ENCODE measurements around the gene ANKRD13D.
A peak's percentile ranks its signal among the peaks of the same experiment; 100 is the strongest.
"Not testable (repeated sequence)": the region's sequence is repeated elsewhere in the genome, so short reads cannot be mapped to it uniquely, and the experiment has no call there.

The ANKRD13D gene

DNA sequence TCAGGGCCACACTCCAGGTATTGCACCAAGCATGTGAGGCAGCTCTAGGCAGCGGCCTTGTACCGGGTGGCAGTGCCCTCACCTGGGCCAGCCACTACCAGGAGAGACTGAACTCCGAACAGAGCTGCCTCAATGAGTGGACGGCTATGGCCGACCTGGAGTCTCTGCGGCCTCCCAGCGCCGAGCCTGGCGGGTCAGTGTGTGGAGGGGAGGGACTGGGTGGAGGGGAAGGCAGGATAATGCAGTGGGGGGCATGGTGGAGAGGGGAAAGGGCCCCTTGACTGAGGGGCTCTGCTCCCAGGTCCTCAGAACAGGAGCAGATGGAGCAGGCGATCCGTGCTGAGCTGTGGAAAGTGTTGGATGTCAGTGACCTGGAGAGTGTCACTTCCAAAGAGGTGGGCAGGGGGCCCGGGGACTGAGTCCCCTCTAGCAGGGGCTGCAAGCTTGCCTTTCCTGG is 18.5 kb downstream of the ANKRD13D start:
- DNase-seq = no peak

GRCh38 chr11:67308031-67308866 is 19.1 kb downstream of the ANKRD13D start:
- DNase-seq = no peak

DNA sequence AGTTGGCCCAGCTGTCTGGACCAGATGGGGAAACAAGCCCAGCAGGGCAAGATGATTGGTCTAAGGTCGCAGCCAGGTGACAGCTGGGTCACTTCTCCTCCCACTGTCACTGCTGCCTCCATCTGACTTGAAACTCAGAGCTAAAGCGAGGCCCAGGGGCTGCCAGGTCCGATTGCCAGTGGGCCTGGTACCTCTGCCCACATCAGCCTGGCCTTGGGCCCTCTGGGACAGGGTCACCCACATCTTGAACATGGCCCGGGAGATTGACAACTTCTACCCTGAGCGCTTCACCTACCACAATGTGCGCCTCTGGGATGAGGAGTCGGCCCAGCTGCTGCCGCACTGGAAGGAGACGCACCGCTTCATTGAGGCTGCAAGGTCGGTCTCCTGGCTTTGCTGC is 20.1 kb downstream of the ANKRD13D start:
- DNase-seq = no peak

- no peak for DNase-seq
These were observed 20.6 kb downstream of the ANKRD13D start for GRCh38 chr11:67309661-67310061.

GRCh38 chr11:67310246-67311050 is 21.3 kb downstream of the ANKRD13D start:
- no peak for DNase-seq

DNA sequence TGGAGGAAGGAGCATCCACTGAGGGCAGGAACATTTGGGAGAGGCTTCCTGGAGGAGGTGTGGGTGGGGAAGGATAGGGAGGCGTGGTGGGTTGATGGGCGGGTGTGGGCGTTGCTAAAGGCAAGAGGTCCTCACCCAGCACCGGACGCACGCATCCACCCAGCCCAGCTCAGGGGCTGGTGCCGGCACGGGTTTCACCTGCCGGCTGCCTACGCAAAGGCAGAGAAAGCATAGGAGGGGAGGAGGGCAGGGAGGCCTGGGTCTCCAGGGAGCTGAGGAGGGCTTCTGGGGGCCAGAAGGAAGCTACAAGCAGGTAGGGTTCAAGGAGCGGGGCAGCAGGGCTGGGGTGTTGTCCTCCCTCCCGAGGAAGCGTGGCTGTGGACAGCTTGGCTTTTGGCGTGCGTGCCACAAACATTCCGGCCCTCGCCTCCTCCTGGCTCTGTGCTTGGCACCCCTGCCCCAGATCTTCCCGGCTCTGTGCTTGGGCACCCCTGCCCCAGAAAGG is 22.0 kb downstream of the ANKRD13D start:
- DNase-seq = no peak

DNA sequence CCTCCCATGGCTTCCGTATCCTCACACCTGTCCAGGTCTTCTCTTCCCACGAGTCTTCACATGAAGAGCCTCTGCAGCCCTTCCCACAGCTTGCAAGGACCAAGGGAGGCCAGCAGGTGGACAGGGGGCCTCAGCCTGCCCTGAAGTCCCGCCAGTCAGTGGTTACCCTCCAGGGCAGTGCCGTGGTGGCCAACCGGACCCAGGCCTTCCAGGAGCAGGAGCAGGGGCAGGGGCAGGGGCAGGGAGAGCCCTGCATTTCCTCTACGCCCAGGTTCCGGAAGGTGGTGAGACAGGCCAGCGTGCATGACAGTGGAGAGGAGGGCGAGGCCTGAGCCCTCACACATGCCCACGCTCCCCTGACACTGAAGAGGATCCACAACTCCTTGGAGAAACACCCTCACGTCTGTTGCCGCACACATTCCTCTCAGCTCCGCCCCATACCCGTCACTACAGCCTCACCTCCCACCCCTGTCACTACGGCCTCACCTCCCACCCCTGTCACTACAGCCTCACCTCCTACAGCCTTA is 22.5 kb downstream of the ANKRD13D start:
- DNase-seq = no peak

DNA sequence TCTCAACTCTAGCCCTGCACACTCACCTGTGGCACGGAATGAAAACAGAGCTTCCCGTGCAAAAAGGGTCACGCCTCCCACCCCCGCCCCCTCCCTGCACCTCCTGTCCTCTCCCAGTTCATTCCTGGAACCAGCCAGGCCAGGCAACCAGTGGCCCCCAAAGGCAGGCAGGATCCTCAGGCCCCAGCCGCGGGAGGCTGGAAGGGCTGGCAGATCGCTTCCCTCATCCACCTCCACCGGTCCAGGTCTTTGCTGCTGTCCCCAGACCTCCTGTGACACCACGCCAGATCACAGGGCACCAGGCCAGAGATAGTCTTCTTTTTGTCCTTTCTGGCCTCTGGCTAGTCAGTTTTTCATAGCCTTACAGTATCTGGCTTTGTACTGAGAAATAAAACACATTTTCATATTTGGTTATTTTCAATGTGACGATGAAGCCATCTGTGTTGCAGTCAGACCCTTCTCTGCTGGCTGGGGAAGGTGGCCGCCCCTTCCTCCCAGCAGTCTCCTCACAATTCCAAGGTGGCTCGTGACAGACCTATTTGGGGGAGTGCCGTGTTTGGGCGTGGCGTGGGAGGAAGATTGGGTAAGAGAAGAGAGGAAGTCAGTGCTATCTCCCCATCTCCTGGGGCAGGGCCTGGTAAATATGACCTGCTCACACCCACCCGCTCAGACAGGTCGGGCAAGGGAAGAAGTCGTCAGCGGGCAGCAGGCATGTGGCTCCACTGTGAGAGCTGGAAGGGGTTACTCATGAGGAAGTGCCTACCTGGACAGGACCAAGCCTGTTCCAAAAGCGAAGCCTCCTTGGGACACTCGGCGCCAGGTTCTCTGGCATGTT is 23.3 kb downstream of the ANKRD13D start:
- peak; percentile 22 for DNase-seq

GRCh38 chr11:67313125-67313890 is 24.2 kb downstream of the ANKRD13D start:
- DNase-seq = no peak

DNA sequence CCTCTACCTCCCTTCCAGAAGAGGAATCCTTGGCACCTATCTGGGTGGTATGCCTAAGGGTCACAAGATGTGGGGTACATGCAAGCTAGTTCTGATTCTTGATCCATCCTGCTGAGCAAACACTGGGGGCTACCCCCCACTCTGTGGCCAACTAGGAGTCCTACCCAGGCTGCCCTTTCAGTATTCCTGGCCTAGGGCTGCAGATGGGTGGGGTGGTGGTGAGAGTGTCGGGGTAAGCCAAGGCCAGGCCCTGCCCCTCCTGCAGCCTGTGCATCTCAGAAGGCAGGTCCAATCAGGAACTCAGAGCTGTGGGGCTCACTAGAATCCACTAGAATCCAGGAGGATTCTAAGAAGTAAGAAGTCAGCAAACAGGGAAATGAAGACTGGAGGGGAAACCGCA is 25.1 kb downstream of the ANKRD13D start:
- DNase-seq = no peak

- DNase-seq = no peak
These were observed 26.3 kb downstream of the ANKRD13D start for GRCh38 chr11:67315325-67315909.

- DNase-seq = no peak
These were observed 27.7 kb downstream of the ANKRD13D start for GRCh38 chr11:67316882-67317204.

DNA sequence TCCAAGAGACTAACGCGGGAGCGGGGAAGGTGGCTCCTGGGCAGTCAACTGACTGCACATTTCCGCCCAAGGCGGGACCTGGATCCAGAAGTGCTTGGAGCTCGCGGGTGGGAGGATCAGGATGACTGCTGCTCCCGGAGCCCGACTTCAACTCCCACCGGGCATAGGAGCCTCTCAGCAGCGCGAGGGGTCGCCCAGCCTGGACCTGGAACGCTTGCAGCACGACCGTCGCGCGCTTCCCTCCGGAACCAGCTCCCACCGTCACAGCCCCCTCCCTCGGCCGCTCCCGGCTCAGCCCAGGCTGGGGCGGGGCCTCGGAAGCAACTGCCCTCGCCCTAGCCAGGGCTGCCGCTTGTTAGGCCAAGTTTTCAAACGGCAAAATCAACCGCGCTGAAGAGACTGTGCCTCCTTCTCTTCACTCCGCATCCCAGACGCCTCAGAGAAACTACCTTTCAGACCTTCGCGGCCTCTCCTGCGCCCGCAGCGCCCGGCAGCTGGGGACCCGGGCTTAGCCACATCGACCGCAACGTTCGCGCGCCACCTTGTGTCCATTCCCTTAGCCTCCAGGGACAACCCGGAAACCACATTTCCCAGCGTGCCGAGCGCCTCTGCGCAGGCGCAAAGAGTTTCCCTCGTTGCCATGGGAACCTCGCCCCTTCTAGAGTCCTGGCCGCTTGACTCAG is 28.2 kb downstream of the ANKRD13D start:
- peak; percentile 91 for DNase-seq

DNA sequence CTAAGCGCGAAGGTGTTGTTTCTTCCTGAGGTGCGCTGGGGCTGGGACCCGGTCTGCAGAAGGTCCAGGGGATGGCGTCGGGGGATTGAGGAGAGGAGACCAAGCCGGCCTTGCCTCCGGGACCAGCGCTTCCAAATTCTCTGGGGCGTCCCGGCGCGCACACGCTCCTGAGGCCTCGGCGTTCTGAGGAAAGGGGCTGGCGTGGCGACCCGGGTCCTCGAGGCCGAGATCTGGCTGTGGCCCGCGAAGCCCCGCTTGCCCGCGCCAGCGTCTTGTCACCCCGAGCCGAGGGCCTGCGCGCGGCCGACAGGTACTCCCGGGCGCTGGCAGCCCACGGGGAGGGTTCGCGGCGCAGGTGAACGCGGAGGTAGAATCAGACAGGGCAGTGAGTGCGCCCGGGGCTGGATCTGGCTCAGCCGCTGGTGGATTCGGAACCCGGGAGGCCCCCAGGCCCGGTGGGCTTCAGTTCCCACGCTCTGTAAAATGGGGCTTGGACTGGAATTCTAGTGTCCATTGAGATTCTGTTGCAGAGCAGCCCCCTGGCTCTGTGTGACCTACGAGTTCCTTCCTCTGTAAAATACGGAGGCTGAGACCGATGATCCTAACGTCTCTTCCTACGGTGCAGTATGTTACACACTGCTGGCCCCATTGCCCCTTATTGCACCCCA is 28.9 kb downstream of the ANKRD13D start:
- no peak for DNase-seq

GRCh38 chr11:67318876-67319275 is 29.8 kb downstream of the ANKRD13D start:
- DNase-seq = not testable (repeated sequence)

- no peak for DNase-seq
These were observed 30.9 kb downstream of the ANKRD13D start for GRCh38 chr11:67320011-67320410.

DNA sequence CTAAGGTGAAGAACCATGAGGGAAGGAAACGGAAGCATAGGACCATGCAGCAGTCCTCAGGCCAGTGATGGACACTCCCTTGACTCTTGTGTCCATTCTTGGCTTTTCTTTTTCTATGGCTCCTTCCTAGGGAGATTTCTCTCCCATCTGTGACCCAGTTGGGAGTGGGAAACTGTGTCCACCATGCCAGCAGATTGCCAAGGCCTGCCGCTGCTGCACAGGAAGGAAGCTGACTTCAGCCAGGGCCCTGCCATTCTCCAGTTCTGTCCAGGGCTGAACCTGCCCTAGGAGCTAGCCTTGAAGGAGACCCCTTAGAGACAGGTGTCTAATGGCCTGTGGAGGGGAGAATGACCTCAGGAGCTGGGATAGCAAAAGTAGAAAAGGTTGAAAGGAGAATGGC is 31.6 kb downstream of the ANKRD13D start:
- no peak for DNase-seq

- no peak for DNase-seq
These were observed 32.3 kb downstream of the ANKRD13D start for GRCh38 chr11:67321313-67321871.

- no peak for DNase-seq
These were observed 32.9 kb downstream of the ANKRD13D start for GRCh38 chr11:67322049-67322448.

DNA sequence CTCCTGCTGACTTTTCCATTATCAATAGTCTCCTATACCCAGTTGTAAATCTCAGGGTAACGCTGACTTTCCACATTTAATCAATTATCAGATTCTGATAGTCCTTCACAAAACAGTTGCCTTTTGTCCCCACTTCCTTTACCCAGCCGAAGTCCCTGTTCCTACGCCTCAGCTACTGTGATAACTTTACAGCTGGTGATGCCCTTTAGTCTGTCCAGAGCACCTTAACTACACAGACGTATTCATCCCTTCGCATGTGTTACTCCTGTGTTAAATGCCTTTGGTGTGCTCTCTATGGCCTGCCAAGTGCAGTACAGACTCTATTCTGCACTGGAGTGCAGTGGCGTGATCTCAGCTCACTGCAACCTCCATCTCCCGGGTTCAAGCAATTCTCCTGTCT is 34.4 kb downstream of the ANKRD13D start:
- no peak for DNase-seq
